Testis (tissue), 2 donors: Measurements from ENCODE around the gene RASGRP4.

Source experiments
- CTCF ChIP-seq, 3 experiments: fragments of 450-650 bp in 2 of 3; fragments of 200-600 bp in 1 of 3; sonication (generic) in 1 of 3; IDR thresholded peaks; one replicate each; pipeline ENCODE4 v1.5.1; 2016 to 2019; ENCODE audit warnings: antibody characterized with exemption in 3 of 3, mild to moderate bottlenecking in 2 of 3, moderate library complexity in 1 of 3
- POLR2A ChIP-seq: fragments of 450-650 bp; IDR thresholded peaks from one replicate; pipeline ENCODE4 v1.6.1; 2017; ENCODE audit warnings: antibody characterized with exemption, mild to moderate bottlenecking, moderate library complexity

GRCh38 chr19:38417146-38417543, 8.9 kb downstream of the RASGRP4 start:
- TF ChIP-seq CTCF (IDR thresholded peaks at IDR 0.05) (no peak), POLR2A (no peak)
